Activated T-cell treated with anti-CD3 and anti-CD28 coated beads, Interleukin-2, amount 50 U/mL, for 1 hour (primary cell): ENCODE measurements around the gene ACSM2B.
"Not testable (repeated sequence)": the region's sequence is repeated elsewhere in the genome, so short reads cannot be mapped to it uniquely, and the experiment has no call there.

Source experiments
- DNase-seq: peaks from one replicate; pipeline ENCODE4 v3.0.0-alpha.2; 2020

The ACSM2B gene

GRCh38 chr16:20576145-20576544, at the start of gene ACSM2B:
Gene ACSM2B, minus strand, starts transcription at chr16:20576367. Its CDS starts 11,522 bp downstream, at chr16:20564845.
- not testable (repeated sequence) for DNase-seq

DNA sequence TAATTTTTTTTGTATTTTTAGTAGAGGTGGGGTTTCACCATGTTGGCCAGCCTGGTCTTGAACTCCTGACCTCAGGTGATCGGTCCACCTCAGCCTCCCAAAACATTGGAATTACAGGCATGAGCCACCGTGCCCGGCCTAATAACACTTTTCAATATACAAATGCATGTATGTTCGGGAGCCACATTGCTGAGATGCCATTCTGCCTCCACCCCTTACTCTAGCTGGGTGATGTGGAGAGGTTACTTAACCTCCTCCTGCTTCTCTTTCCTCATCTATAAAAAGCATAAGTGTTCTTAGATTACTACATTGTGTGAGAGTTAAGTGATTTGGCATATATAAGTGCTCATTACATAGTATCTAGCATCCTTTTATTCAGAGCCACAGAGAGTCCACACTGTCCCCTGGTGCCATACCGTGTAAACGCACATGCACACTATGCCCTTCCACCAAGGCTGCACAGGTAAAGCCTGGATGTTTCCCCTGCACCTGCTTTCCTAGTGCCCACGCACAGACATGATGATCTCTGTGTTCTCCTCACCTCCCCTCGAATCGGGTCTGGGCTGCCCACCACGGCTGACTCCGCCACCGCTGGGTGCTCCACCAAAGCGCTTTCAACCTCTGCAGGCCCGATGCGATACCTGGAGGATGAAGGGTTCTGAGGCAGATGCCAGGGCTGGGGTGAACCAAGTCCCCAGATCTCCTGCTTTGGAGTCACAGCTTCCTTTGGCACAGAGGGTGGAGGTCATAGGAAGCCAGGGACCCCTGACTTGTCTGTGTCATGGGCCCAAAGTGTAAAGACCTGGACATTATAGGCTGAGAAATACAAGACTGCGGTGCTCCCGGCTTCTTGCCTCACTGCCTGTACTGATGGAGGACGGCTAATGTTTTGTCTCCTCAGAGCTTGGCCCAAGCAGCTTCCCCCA, 49.0 kb upstream of the ACSM2B start:
- no peak for DNase-seq

- DNase-seq: no peak
These were observed 48.0 kb upstream of the ACSM2B start for GRCh38 chr16:20624205-20624604.

DNA sequence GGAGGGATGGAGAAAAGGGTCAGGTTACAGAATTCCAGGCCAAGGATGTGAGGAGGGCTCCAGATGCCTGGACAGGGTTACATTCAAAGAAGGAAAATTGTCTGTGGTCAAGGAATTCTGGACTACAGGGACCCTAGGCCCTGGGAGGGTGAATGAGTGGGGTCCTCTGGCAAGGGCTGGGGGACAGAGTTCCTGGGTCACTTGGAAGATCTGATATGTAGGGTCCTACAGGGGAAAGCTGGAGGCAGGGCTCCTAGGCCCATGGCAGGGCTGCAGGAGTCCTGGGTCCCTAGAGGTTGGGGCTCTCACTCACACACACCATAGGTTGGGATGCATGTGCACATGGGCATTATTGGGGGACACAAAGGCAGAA, 46.3 kb upstream of the ACSM2B start:
- DNase-seq: no peak

DNA sequence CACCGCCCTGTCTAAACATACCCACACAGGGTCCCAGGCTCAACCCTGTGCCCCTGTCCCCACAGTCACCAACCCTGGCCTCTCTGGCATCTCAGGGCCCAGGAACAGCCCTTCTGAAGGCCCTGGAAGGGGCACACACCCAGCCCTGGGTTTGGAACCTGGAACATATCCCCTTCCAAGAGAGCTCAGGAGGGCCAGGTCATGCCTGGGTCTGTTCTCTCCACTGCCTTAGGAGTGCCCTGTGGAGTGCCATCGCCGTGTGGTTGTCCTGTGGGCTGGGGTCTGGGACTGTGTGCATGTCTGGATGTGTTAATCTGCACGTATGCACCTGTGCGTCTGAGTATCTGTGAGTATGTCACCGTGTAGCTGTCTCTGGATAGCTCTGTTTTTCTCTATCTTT, 45.2 kb upstream of the ACSM2B start:
- DNase-seq: no peak

DNA sequence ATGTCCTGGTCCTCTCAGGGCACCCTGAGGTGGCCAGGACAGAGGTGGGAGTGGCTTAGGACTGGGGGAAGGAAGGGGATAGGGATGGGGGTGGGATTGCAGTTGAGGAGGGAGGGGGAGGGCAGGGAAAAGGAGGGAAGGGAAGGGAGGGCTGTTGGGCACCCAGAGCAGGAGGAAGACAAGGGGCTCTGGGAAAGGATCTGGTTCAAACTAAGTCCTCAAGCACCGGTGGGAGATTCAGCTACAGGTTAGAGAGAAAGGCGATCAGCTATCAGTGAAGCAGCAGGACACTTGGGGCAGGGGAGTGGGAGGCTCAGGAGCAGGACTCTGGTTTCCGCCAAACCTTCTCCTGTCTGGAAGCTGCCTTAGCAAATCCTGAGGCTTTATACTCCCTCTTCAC, 44.6 kb upstream of the ACSM2B start:
- DNase-seq: no peak

GRCh38 chr16:20620003-20620402, 43.8 kb upstream of the ACSM2B start:
- DNase-seq: no peak

DNA sequence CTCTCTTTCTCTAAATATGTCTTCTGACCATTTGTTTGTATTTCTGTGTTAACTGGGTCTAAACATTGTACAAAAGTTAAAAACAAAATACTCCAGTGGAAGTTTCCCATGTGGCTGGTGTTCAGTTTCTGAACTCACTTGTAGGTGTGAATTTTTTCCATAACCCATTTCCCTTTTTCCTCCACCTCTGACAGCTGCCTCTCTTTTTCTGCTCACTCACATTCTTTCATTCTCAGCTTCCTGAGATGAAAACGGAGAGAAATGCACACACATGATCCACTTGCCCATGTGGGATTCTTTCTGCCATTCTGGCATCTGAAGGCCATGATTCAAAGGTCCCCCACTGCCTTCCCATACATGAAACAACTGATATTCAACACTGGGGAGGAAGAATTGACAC, 41.1 kb upstream of the ACSM2B start:
- DNase-seq: no peak

GRCh38 chr16:20614186-20615141, 38.3 kb upstream of the ACSM2B start:
- no peak for DNase-seq

- no peak for DNase-seq
These were observed 37.5 kb upstream of the ACSM2B start for GRCh38 chr16:20613481-20614185.

GRCh38 chr16:20612551-20613480, 36.6 kb upstream of the ACSM2B start:
- no peak for DNase-seq

- no peak for DNase-seq
These were observed 35.9 kb upstream of the ACSM2B start for GRCh38 chr16:20611975-20612481.

GRCh38 chr16:20611350-20611902, 35.3 kb upstream of the ACSM2B start:
- DNase-seq: no peak

DNA sequence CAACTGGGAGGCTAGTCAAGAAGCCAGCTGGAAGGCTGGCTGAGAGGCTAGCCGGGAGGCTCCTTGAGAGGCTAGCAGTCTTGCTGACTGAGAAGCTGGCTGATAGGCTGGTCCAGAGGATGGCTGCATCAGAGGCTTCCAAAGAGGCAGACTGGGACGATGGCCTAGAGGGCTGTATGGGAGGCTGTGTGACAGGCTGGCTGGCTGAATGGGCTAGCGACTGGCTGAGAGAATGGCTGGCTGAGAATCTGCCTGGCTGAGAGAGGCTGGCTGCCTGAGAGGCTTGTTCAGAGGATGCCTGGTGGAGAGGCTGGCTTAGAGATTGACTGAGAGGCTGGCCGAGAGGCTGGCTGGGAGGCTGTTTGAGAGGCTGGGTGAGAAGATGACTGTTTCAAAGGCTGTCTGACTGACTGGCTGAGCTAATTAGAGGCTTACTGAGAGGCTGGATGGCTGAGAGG, 34.8 kb upstream of the ACSM2B start:
- no peak for DNase-seq

GRCh38 chr16:20610211-20610891, 34.2 kb upstream of the ACSM2B start:
- no peak for DNase-seq

DNA sequence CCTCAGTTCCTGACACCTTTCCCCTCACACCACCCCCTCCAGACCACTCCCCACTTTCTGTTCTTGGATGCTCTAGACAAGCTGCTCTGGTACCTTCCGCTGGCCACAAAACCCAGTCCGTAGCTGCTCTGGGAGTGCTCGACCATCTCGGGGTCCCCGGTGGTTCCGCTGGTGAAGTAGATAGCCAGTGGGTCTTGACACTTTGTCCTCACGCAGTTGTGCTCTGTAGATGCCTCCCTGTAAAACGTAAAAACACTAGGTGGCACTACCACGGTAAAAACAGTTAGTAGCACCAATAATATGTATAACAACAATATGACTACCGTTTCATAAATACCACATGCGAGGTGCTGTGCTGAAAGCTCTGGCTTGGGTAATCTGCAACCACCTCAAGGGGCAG, 26.0 kb upstream of the ACSM2B start:
- not testable (repeated sequence) for DNase-seq

GRCh38 chr16:20599475-20599874, 23.3 kb upstream of the ACSM2B start:
- DNase-seq: not testable (repeated sequence)

DNA sequence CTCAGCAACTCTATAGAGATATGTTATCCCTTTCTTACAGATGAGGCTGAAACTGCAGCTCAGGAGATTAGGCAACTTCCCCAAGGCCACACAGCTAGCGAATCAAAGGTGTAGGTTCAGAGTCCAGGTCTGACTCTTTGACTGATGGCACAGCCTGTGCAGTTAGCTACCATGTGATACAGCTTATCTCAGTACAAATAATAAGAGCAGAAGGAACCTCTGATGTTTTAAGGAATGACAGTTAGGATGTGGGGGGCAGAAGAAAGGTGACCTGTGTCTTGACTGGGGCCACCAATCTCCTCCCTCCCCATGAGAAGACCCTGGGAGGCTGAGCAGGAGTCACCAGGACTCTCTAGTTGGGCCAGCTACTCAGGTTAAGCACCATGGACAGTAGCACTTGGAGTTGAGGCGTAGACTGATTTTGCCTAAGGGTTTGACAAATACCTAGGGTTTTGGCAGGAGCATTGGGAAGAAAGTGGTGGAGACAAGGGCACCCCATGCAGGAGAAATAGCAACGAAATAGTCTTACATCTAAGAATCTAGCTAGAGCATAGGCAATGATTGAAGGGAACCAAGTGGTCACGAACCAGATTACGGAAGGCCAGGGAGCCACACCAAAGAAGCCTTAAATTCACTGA, 22.8 kb upstream of the ACSM2B start:
- no peak for DNase-seq

GRCh38 chr16:20595694-20596093, 19.5 kb upstream of the ACSM2B start:
- not testable (repeated sequence) for DNase-seq

DNA sequence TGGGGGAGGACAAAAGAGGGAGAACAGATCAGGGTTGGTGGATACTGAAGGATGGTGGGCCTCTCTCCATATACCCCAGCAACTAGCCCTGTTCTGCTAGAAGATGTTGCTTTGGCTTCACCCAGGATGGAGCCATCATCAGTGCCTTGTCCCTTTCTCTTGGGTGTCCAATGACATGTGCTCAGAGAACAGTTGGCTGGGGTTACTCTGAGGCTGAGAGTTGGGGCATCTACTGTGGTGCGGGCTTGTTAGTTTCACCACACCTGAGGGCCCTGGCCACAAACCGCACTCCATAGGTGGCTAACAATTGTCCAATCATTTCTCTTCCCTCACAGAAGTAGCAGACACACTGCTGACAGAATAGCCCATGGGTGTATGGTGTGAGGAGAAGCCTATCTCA, 18.9 kb upstream of the ACSM2B start:
- DNase-seq: not testable (repeated sequence)
